Left lung (tissue), 10 donors: ENCODE results near the gene CGB7. TPM values are rescaled to one million over a fixed set of nuclear protein-coding genes. Genes with fewer than 3 reads are reported as not detected.
A peak's percentile ranks its signal among the peaks of the same experiment; 100 is the strongest.

Source experiments
- ATAC-seq: fragments of 200-7000 bp; cut with Tn5 transposase; one replicate; pipeline ENCODE4 v1.9.1; 2020; ENCODE audit warnings: moderate library complexity
- DNase-seq, 4 donors: peaks; one replicate each; pipeline ENCODE4 v3.0.0-alpha.2; 2013 to 2020
- H3K27ac ChIP-seq, 2 donors: fragments of 200-600 bp; sonication (generic) in 1 of 2; one replicate each; pipeline versions ENCODE4 v1.5.0 to v1.8.0; 2020 to 2021
- H3K27me3 ChIP-seq, 2 donors: fragments of 200-600 bp; sonication (generic) in 1 of 2; one replicate each; pipeline versions ENCODE4 v1.5.0 to v1.8.0; 2020 to 2021
- H3K36me3 ChIP-seq, 2 donors: fragments of 200-600 bp; sonication (generic) in 1 of 2; one replicate each; pipeline versions ENCODE4 v1.5.0 to v1.8.0; 2020 to 2021
- H3K4me1 ChIP-seq, 2 donors: fragments of 200-600 bp; one replicate each; pipeline ENCODE4 v1.8.0; 2021
- H3K4me3 ChIP-seq, 2 donors: fragments of 200-600 bp; sonication (generic) in 1 of 2; one replicate each; pipeline versions ENCODE4 v1.5.0 to v1.8.0; 2020 to 2021; ENCODE audit warnings: mild to moderate bottlenecking in 1 of 2
- H3K9me3 ChIP-seq, 2 donors: fragments of 200-600 bp; sonication (generic) in 1 of 2; one replicate each; pipeline versions ENCODE4 v1.5.0 to v1.8.0; 2020 to 2021
- intact Hi-C, 2 donors: fragments of 100-400 bp; cut with DNase I; formaldehyde crosslinking; loops; one replicate each; pipeline versions ENCODE4 v1.11.2 to v1.14.2; 2022
- polyA plus RNA-seq, 6 donors: library from polyadenylated mRNA; unstranded; fragments of 120-200 nt; gene quantifications; one replicate each; pipeline ENCODE4 v1.2.1, GENCODE V29; 2013; ENCODE audit not compliant: insufficient read length in 6 of 6
- total RNA-seq, 2 donors: library from RNA; stranded (reverse); fragmentation: NEBNext Ultra II Directional; extraction: Animal tissue kit (Norgen Biotek cat#: 25700); gene quantifications; one replicate each; pipeline ENCODE4 v1.2.1, GENCODE V29; 2021
- TF ChIP-seq, protein P1 (sequence below), 2 donors: fragments of 200-600 bp; sonication (generic) in 1 of 2; IDR thresholded peaks; one replicate each; pipeline versions ENCODE4 v1.5.0 to v1.8.0; 2021; ENCODE audit warnings: antibody characterized with exemption in 2 of 2
- donor health status: DM: no; HTN: yes; CAD: no.
- donor health status: DM: no; HTN: no; CAD: no.

CGB7 gene
- total and polyA plus RNA-seq, 8 donors: 0.09 to 0.69 (median 0.18) TPM

DNA sequence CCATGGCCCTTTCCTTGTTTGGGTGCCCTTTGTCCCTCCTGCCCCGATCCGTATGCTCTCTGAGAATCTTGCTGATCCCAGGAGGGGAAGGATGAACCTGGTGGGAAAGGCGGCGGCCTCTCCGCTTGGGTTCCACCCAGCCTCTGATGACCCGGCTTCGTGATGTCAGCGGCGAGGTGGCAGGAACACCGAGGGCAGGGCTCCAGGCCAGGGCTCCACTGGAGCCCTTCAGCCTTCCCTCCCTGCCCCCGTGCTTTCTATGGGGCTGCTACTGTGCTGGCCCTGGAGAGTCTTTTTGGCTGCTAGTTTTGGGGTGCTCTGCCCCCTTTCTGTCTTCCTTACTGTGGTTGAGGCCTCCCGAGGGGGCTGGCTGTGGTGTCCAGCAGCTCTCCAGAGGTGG is 44.8 kb upstream of the CGB7 start:
- intact Hi-C loops: loop anchor here in 1 of 2 donors (10.0 kb wide), 1 partner anchor 102 kb away; no protein-coding TSS in a partner anchor
- Histone ChIP-seq H3K36me3 (peaks cover 5 to 100% of the 10 kb centered on the region in 2 donors), H3K27me3 (no peaks in the 10 kb centered on the region), H3K9me3 (no peaks in the 10 kb centered on the region), H3K4me3 (no peak overlapping the region), H3K27ac (no peak overlapping the region), H3K4me1 (no peaks in the 10 kb centered on the region)
- TF ChIP-seq, protein P1, sequence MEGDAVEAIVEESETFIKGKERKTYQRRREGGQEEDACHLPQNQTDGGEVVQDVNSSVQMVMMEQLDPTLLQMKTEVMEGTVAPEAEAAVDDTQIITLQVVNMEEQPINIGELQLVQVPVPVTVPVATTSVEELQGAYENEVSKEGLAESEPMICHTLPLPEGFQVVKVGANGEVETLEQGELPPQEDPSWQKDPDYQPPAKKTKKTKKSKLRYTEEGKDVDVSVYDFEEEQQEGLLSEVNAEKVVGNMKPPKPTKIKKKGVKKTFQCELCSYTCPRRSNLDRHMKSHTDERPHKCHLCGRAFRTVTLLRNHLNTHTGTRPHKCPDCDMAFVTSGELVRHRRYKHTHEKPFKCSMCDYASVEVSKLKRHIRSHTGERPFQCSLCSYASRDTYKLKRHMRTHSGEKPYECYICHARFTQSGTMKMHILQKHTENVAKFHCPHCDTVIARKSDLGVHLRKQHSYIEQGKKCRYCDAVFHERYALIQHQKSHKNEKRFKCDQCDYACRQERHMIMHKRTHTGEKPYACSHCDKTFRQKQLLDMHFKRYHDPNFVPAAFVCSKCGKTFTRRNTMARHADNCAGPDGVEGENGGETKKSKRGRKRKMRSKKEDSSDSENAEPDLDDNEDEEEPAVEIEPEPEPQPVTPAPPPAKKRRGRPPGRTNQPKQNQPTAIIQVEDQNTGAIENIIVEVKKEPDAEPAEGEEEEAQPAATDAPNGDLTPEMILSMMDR (IDR thresholded peaks at IDR 0.05): no peak
- DNase-seq (no peak), ATAC-seq (no peak)

DNA sequence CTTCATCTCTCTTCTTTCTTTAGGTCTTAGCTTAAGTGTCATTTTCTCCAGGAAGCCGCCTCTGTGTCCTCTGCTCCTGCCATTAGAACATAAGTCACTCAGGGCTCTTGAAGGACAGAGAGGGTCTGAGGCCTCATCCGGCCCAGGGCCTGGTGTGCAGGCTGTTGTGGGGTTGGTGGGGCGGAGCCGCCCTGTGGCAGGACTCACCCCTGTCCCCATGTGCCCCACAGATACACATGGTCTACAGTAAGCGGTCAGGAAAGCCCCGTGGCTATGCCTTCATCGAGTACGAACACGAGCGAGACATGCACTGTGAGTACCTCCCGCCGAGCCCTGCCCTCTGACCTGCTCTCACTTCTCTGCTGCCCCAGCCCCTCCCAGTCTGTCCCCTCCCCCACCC is 43.6 kb upstream of the CGB7 start:
- Histone ChIP-seq H3K36me3 (peaks cover 5 to 100% of the 10 kb centered on the region in 2 donors), H3K27me3 (no peaks in the 10 kb centered on the region), H3K9me3 (no peaks in the 10 kb centered on the region), H3K4me3 (no peak overlapping the region), H3K27ac (no peak overlapping the region), H3K4me1 (no peaks in the 10 kb centered on the region)
- intact Hi-C loops: loop anchor here in 1 of 2 donors (10.0 kb wide), 1 partner anchor 104 kb away; no protein-coding TSS in a partner anchor
- TF ChIP-seq, protein P1 (IDR thresholded peaks at IDR 0.05): no peak
- DNase-seq (no peak), ATAC-seq (no peak)

DNA sequence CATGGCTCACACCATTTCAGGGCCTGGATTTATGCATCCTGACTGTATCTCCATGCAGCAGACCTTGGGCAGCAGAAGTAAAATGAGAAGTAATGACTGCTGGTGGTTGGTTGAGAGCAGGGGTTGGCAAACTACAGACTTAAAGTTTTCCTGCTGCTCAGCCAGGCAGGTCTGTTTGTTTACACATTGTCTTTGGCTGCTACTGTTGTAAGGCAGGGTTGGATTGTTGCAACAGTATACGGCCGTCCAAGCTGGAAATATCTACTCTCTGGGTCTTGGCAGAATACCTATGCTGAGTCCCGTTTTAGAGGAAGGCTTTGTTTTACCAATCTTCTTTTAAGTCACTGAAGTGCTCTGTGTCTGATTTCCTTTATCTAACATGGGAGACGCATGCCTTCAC is 41.2 kb upstream of the CGB7 start:
- TF ChIP-seq, protein P1 (IDR thresholded peaks at IDR 0.05): no peak
- no peak overlapping the region for H3K27ac ChIP-seq
- ATAC-seq: no peak
- no peaks in the 10 kb centered on the region for H3K9me3 ChIP-seq
- H3K36me3 ChIP-seq: peaks cover 5 to 100% of the 10 kb centered on the region in 2 donors
- no peak for DNase-seq
- intact Hi-C loops: loop anchor here in 1 of 2 donors (5.0 kb wide), 1 partner anchor 49 kb away; no protein-coding TSS in a partner anchor
- no peak overlapping the region for H3K4me3 ChIP-seq
- H3K4me1 ChIP-seq: peaks cover 0 to 5% of the 10 kb centered on the region in 2 donors
- H3K27me3 ChIP-seq: no peaks in the 10 kb centered on the region

DNA sequence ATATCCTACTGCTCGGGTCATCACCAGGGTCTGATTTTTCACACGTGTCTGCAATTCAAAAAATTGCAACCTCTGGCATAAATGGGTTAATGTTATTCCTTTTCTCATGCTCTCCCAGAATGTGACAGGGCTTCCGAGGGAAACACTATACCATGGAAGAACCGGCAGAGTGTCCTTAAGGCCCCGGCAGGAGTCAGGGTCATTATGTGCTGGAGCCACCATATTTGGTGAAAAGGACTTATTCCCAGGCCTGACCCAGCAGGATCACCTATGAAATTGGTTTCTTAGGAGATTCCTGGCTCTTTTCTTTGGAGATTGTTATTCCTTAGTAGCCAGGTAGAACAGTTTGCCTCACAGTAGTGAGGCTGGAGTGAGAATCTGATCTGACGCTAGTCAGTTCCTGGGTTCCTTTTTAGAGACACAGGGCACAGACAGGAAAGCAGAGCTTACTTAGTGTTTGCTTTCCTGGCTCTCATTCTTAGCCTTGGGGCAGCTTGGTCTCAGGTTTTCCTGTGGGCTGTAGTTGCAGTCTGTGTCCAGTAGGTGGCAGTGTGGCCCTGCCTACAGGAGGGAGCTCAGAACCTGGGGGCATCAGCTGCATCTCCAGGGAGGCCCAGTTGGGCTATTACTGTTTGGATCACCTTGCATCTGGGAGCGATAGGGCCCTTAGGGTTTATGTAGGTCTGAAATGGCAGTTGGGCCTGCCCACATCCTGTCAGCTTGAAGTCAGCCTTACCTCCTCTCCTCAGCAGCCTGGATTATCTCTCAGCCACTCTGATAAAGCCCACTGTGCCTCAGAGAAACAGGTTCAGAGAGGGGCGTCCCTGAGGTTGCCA is 40.1 kb upstream of the CGB7 start:
- TF ChIP-seq, protein P1 (IDR thresholded peaks at IDR 0.05): peak; percentile 98
- intact Hi-C loops: loop anchor here in 1 of 2 donors (5.0 kb wide), 1 partner anchor 50 kb away; no protein-coding TSS in a partner anchor
- ATAC-seq: peak; percentile 96
- Histone ChIP-seq H3K27ac (no peak overlapping the region), H3K4me1 (peaks cover 0 to 5% of the 10 kb centered on the region in 2 donors), H3K9me3 (no peaks in the 10 kb centered on the region), H3K4me3 (no peak overlapping the region), H3K36me3 (peaks cover 5 to 100% of the 10 kb centered on the region in 2 donors), H3K27me3 (no peaks in the 10 kb centered on the region)
- peak in 3 of 4 donors; percentile 51 to 75 (median 65) for DNase-seq
